Measurements from ENCODE around the gene SLC25A33. TPM values are rescaled to one million over a fixed set of nuclear protein-coding genes. Genes with fewer than 3 reads are reported as not detected.

The SLC25A33 gene
- total and polyA plus RNA-seq, 2 experiments from 2014 or later, result 13.3 to 18.8 TPM

GRCh38 chr1:9536301-9536700, 3.0 kb upstream of the SLC25A33 start:
- Histone ChIP-seq H3K79me2 (replicated peaks; ENCODE audit: insufficient read depth) (peaks cover 15% of the 10 kb centered on the region), H3K27me3 (ENCODE audit: insufficient read depth) (no peaks in the 10 kb centered on the region), H3K9me2 (ENCODE audit: insufficient read depth) (no peaks in the 10 kb centered on the region), H2AFZ (no peak overlapping the region), H3K4me2 (no peak overlapping the region), H3F3A (replicated peaks; ENCODE audit: low read depth) (no peaks in the 10 kb centered on the region), H3K27ac (ENCODE audit: low read depth) (no peak overlapping the region), H3K4me3 (no peak overlapping the region), H3K36me3 (ENCODE audit: insufficient read depth) (no peaks in the 10 kb centered on the region), H4K20me1 (replicated peaks; ENCODE audit: insufficient read depth) (peaks cover 12% of the 10 kb centered on the region), H3K4me1 (ENCODE audit: insufficient read depth) (peaks cover 15% of the 10 kb centered on the region)
- H3K4me1 Mint-ChIP-seq, result peaks cover 23% of the 10 kb centered on the region
- H3K27me3 Mint-ChIP-seq (ENCODE audit: insufficient read depth, low read depth, poor library complexity), result peaks cover 13% of the 10 kb centered on the region
- DNase-seq (ENCODE audit: low spot score), result no peak
- TF ChIP-seq ZNF331 (CRISPR knock-in tag; IDR thresholded peaks at IDR 0.05; ENCODE audit: low read depth), result no peak
- TF ChIP-seq ZNF114 (CRISPR knock-in tag; IDR thresholded peaks at IDR 0.05), result no peak
- TF ChIP-seq ETS1 (IDR thresholded peaks at IDR 0.05), result no peak
- no peak for TF ChIP-seq CREB1 (CRISPR knock-in tag; IDR thresholded peaks at IDR 0.05; ENCODE audit: low read depth)
- TF ChIP-seq CTCF (conservative IDR thresholded peaks at IDR 0.05; ENCODE audit: low read depth in 2 of 2), result no peak
- TF ChIP-seq JUNB (IDR thresholded peaks at IDR 0.05; ENCODE audit: unreplicated experiment), result no peak
- no peak for TF ChIP-seq REST (IDR thresholded peaks at IDR 0.05; ENCODE audit: unreplicated experiment)
- TF ChIP-seq STAT1 (IDR thresholded peaks at IDR 0.05; ENCODE audit: unreplicated experiment), result no peak
- no peak for TF ChIP-seq NANOG (IDR thresholded peaks at IDR 0.05; ENCODE audit: borderline replicate concordance)
- no peak for TF ChIP-seq EZH2 (IDR thresholded peaks at IDR 0.05; ENCODE audit: low read depth, unreplicated experiment)
- TF ChIP-seq ZNF462 (CRISPR knock-in tag; IDR thresholded peaks at IDR 0.05), result no peak
- no peak for TF ChIP-seq POLR2AphosphoS5 (IDR thresholded peaks at IDR 0.05; ENCODE audit: low read depth)
- TF ChIP-seq EZH2phosphoT487 (IDR thresholded peaks at IDR 0.05; ENCODE audit: unreplicated experiment), result no peak
- no peak overlapping the region for H3K27ac Mint-ChIP-seq
- peaks cover 10% of the 10 kb centered on the region for H3K36me3 Mint-ChIP-seq (ENCODE audit: low read depth)
- H3K9me3 Mint-ChIP-seq, result no peaks in the 10 kb centered on the region; the same call in 2 of the 3 replicates
- ATAC-seq, result no peak
- H3K4me3 Mint-ChIP-seq, result no peak overlapping the region
